Measurements from ENCODE around the gene DCAF12.
A peak's percentile ranks its signal among the peaks of the same experiment; 100 is the strongest.
"Not testable (repeated sequence)": the region's sequence is repeated elsewhere in the genome, so short reads cannot be mapped to it uniquely, and the experiment has no call there.

The DCAF12 gene

DNA sequence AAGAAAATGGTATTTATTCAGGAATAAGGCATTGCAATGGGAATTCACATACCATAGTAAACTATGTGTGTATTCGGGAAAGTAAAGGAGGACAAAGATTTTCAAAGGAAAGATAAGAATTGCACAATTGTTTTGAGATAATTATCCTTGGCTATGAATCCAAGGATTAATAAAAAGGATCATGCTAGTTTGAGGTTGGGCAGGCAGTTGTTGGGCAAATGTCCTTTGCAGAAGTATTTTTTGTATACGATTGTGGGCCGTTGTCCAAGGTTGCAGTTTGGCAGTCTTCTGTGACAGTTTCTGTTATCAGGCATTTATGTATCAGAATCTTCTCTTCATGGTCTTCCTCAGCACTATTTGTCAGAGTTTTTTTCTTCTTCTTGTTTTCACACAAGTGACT, 67.2 kb downstream of the DCAF12 start:
- no peak for DNase-seq

DNA sequence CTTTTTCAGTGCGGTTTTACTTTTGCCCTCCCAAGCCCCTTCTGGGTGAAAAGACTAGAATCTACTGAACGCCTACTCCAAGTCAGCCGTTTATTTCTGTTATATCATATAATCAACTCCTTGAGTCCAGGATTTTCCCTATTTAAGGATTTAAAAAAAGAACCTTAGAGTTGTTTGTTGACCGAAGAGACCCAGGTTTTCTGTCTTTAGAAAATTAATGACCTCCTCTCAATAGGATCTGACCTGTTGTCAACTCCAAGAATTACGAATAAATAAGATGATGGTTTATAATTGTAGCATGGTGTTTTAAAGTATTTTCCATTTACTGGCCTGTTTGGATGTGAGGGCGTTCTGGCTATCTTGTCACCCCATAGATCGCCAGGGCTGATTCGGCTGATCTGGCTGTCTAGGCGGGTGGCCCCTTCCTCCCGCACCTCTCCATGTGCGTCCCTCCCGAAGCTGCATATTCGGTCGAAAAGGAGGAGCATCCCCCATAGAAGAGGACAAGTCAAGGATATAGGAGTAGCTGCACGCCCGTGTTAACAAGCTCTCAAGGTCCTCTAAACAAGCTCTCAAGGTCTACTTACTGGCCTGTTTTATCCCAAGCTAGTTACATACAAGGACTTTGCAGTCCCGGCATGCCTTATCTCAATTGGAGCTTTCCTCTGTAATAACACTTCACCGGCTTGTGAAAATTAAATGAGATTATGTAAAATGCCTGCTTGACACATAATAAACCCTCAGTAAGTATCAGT, 76.7 kb downstream of the DCAF12 start:
- DNase-seq, result no peak

DNA sequence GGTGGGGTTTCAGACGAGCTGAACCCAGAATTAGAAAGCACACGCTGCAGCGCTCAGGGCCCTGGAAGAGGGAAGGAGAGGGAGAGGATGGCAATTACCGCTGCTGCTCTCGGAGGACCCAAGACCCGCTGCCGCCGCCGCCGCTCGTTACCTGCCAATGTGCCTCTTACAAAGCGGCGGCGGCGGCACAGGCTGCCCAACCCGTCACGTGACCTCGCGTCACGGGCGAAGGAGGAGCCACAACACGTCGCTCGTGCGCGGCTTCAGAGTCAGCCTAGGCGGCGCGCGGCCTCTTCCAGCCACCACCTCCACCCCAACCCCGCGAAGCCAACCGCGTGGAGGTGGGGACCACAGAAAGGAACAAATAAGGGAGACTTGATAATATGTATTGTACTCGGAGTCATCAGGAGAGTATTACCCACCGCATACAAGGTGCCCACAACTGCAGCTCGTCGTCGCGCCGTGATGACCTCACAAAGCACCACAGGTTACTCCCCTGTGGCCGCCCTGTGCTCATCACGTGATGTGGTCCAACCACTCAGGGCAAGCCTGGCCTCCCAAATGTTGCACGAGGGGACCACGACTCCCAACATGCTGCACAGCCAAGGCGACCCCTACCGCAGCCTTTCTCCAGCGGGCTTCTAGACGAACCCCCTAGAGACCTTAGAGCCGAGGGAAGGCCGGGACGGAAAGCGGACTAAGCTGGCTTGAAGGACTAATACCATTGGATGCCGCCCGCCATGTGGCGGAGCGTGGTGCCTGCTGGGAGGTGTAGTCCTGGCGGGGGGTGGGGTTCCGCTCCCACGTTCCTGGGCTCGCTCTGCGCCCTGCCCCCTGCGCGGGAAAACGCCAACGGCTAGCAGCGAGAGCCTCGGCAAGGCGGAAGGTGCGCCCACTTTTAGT, 77.5 kb downstream of the DCAF12 start, which contains the start of gene UBAP2:
Gene UBAP2 (minus strand): TSS at position 161 of the 903 bp plus-strand sequence. CDS start 31,739 bp downstream, outside the sequence.
- peak; percentile 92 for DNase-seq

DNA sequence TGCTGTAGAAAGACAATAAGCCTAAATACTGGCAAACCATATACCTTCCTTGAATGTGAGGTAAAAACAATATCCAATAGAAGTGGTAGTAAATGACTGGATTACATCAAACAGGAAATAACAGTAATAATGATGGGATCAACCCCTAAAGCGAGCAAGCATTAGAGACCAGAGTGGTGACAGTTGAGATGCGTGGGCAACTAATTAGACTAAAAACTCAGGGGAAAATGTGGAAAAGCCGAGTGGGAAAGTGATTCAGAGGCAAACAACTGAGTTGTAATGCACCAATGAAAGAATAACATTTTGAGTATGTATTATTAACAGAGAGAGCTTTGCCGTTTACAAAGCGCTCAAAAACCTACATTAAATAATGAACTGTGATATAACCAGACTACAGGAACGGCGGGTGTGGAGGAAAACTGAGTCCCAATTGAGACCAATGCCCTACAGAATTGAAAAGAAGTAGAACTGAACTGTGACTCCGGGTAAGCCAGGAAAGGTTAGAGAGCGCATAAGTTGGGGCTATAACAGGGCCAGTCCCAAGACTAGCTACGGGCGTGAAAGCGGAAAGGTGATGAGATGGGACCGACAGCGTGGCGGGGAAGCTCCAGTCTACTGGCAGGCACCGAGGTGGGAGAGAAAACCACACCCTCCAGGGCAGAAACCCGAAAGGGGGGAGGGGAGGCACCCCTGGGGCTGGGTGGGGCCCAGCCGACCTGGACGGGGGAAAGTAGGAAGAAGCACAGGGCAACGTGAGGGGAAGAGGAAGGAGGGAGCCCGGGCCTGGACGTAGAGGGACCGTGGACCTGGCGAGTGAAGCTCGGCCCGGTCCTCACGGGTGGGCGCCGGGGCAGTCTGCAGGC, 78.4 kb downstream of the DCAF12 start:
- no peak for DNase-seq

DNA sequence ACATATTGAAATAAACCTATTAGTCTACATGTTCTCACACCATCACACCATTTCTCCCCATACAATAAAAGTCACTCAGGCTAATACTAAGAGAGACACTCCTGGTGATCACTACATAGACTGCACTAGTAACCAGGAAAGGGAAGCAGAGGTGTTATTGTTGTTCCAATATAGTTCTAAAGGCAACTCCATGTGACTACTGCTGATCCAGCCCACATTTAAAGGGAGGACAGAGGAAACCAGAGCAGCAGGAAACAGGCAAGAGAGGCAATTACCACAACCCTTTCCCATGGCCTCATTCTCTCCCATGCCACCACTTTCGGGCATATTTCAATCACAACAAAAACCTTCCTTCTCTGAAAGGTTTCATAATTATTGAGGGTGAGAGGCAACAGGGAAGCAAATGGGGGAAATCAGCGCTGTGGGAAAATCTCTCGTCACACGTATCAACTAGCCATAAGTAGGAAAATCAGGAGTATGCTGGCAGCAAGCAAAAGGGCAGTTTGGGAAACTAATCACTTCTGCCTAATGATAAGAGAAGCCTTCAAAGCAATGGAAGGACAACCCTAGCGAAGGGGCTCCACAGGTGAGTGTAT, 79.6 kb downstream of the DCAF12 start:
- DNase-seq, result no peak

DNA sequence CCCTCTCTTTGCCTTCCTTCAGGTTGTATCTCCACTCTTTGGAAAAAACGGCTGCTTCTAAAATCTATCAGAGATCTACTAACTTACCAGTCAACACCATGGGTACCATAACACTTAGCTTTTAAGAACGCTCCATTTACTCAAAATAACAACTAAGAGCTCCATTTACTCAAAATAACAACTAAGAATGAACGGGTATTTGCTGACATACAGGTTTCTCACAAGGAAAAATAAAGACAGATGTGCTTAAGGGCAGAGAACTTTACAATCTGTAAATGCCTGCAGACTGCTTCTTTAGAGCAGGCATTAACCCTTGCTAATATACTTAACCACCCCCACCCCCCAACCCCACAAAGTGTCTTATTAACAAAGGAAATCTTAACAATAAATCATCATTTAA, 80.6 kb downstream of the DCAF12 start:
- DNase-seq, result no peak

DNA sequence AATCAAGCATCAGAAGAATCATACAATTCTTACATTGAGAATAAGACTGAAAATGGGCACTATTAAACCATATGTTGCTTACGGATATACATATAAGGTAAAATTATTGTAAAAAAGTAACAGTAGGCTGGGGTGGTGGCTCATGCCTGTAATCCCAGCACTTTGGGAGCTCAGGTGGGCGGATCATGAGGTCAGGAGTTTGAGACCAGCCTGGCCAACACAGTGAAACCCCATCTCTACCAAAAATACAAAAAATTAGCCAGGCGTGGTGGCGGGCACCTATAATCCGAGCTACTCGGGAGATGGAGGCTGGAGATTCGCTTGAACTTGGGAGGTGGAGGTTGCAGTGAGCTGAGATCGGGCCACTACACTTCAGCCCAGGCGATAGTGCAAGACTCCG, 84.4 kb downstream of the DCAF12 start:
- DNase-seq, result not testable (repeated sequence)

DNA sequence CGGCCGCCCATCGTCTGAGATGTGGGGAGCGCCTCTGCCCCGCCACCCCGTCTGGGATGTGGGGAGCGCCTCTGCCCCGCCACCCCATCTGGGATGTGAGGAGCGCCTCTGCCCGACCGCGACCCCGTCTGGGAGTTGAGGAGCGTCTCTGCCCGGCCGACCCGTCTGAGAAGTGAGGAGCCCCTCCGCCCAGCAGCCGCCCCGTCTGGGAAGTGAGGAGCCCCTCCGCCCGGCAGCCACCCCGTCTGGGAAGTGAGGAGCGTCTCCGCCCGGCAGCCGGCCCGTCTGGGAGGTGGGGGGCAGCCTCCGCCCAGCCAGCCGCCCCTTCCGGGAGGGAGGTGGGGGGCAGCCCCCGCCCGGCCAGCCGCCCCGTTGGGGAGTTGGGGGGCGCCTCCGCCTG, 87.6 kb downstream of the DCAF12 start:
- not testable (repeated sequence) for DNase-seq

DNA sequence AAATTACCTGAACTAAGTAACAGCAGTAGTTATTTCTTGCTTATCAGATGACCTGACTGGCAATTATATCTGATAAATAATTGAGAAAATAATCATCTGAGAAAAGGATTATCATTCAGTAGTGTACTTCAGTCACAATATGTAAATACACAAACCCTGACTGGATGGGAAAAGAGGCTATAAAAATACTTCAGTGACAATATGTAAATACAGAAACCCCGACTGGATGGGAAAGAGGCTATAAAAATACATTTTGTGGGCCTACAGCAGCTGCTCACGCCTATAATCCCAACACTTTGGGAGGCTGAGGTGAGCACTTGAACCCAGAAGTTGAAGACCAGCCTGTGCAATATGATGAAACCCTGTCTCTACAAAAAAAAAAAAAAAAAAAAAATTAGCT, 88.9 kb downstream of the DCAF12 start:
- DNase-seq, result no peak

DNA sequence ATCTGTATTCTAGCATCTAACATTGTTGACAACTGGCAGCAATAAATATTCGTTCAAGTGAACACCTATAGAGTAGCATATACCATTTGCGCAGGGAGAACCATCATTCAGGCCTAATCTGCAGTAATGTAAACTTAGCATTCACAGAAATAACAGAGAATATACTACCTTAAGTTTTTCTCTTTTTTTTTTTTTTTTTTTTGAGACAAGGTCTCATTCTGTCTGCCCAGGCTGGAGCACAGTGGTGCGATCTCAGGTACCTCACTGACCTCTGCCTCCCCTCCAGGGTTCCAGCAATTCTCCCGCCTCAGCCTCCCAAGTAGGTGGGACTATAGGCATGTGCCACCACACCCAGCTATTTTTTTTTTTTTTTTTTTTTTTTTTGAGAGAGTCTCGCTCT, 89.9 kb downstream of the DCAF12 start:
- no peak for DNase-seq
